GM21390 (cell line): ENCODE data around the gene DNAH17.
"Not testable (repeated sequence)": the region's sequence is repeated elsewhere in the genome, so short reads cannot be mapped to it uniquely, and the experiment has no call there.

ENCODE experiments used
- ATAC-seq: cut with Tn5 transposase; IDR thresholded peaks from one replicate; pipeline ENCODE4 v1.9.1; 2021; ENCODE audit not compliant: unreplicated experiment

DNAH17 gene

DNA sequence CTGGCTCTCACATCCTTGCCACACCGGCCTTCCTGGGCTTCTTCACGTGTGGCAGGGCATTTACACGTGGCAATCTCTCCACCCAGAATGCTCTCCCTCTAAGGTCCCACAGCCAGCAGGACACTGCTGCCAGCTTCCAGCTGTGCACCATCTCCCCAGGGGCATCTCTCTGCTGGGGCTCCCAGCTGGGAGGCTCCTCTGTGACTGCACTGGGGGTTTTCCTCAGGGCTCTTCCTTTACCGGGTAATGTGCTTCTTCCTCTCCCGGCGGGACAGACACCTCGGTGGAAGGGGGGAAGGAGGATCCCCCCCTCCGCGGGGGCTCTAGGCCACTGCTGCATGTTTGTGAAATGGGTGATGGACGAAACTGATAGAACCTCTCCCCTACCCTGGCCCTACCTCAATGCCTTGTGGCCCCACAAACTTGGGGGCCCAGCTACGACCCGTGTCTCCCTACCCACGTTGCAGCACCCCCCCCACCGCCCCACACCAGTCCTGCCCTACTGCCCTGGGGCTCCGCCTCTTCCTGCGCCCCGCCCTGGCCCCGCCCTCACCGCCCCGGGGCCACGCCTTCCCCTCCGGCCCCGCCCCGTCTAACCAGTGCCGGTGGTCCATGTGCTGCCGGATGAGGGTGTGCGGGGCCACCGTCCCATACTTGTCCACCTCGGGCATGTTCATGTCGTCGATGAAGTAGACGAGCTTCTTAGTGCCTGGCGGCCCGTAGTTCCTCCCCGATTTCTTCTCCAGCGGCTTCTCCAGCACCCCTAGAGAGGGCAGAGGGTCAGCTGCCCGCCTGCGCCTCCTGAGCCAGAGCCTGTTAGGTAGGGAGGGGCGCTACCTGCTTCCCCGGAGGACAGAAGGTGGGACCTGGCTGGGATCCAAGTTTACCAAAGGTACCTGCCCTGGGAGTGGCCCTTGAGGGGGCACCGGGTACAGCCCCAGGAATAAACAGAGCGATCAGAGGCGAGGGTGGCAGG, 92.6 kb downstream of the DNAH17 start:
- no peak for ATAC-seq

- ATAC-seq: no peak
Observed at GRCh38 chr17:78479369-78479768, 97.8 kb downstream of the DNAH17 start.

GRCh38 chr17:78478757-78479297, 98.4 kb downstream of the DNAH17 start:
- ATAC-seq: no peak

- no peak for ATAC-seq
Observed at GRCh38 chr17:78477913-78478756, 99.1 kb downstream of the DNAH17 start.

- ATAC-seq: no peak
Observed at GRCh38 chr17:78476973-78477372, 100.2 kb downstream of the DNAH17 start.

- no peak for ATAC-seq
Observed at GRCh38 chr17:78476149-78476548, 101.0 kb downstream of the DNAH17 start.

DNA sequence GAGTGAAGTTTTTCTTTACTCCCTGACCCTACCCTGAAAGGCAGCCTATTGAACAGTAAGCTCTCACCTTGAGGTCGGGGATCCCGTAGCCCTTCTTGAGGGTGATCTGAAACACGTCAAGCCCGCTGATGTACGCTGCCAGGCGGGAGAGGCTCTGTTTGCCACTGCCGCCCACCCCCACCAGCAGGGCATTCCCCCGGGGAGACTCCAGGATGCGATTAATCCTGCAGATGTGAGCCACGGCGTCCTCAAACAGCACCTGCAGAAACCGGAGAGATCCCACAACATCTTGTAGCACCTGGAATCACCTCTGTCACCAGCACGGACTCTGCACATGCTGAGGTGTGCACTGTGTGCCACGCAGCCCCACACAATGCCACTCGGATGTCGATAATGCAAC, 102.0 kb downstream of the DNAH17 start:
- no peak for ATAC-seq

DNA sequence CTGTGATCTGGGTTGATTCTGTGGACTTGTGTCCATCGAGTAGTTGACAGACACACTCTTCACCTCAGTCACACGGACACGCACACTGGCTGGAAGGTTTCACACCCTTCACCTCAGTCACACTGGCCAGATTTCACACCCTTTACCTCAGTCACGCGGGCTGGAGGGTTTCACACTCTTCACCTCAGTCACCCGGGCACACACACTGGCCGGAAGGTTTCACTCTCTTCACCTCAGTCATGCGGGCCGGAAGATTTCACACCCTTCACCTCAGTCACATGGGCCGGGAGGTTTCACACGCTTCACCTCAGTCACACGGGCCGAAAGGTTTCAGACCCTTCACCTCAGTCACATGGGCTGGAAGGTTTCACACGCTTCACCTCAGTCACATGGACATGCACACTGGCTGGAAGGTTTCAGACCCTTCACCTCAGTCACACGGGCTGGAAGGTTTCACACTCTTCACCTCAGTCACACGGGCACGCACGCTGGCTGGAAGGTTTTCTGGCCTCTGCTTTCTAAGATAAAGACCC, 102.5 kb downstream of the DNAH17 start:
- ATAC-seq: peak; percentile 69

GRCh38 chr17:78473951-78474613, 103.1 kb downstream of the DNAH17 start:
- no peak for ATAC-seq

DNA sequence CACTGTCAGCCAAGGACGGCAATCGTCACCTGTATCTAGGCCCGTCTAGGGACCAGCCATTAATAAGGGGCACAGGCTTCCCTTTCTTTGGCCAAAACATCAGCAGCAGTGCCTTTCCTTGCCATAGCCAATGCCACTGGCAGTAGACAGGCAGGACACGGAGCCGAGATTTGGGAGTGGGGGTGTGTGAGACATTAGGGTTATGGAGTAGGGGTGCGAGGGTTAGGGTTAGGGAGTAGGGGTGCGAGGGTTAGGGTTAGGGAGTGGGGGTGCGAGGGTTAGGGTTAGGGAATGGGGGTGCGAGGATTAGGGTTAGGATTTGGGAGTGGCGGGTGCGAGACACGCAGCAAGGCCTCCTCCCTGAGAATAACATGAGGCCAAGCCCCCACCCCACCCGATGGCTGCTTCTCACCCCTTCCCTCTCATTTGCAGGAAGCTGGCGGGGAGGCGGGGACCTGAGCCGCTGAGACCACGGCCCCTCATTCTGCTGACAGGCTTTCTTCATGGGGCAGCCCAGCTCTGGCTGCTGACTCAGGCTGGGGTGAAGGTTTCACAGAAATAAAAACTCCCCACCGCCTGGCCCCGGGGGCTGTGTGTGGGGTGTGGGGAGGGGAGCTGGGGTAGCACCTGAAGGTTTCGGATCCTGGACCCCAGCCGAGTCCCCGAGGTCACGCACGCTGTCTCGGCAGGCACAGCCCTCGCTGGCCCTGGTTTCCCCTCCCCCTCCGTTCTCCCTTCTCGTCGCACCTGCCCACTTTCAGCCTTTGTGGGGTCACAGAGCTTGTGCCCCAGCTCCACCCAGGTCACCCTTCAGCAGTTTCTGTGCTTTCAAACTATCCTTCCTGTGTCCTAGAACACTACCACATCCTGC, 104.9 kb downstream of the DNAH17 start:
- no peak for ATAC-seq

DNA sequence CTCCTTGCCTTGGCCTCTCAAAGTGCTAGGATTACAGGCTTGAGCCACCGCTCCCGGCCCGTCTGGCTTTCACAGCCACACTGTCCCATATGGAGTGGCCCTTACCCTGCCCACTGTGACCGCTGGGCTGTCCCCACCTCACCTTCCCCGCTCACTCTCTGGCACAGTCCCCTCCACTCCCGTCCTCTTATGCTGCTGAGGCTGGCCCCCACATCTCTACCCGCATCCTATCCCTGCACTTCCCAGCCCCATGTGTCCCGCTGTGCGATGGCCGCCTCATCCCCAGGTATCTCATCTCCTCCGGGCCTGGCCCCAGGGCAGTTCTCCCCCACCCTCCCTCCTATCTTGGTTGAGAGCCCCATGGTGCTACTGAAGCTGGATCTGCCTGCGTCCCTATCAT, 105.6 kb downstream of the DNAH17 start:
- no peak for ATAC-seq

DNA sequence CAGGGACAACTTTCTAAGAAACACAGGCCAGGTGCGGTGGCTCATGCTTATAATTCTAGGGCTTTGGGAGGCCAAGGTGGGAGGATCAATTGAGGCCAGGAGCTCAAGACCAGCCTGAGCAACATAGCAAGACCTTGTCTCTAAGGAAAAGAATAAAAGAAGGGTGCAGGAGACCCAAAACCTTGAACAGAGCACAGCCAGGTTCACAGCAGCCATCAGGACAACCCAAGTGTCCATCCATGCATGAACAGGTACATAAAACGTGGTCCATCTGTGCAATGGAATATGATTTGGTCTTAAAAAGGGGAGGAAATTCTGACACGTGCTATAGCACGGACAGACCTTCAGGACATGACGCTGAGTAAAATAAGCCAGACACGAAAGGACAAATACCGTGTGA, 107.8 kb downstream of the DNAH17 start:
- ATAC-seq: no peak

DNA sequence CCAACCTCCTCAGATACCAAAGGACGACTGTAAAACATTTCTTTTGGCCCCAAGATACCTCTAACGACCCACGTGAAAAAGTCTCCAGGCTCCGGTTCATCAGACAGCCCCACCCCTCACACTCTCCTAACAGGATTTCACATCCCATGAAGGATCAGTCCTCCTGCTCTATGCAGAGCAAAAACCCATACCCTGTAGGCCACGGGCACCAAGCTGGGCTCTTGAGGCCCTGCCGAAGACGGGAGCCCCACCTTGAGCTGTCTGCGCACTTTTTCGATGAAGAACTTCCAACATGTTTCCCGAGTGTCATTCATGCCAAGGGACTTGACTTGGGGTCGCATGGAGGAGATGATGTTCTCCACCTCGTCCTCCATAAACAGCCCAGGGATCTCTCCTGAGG, 108.8 kb downstream of the DNAH17 start:
- no peak for ATAC-seq

DNA sequence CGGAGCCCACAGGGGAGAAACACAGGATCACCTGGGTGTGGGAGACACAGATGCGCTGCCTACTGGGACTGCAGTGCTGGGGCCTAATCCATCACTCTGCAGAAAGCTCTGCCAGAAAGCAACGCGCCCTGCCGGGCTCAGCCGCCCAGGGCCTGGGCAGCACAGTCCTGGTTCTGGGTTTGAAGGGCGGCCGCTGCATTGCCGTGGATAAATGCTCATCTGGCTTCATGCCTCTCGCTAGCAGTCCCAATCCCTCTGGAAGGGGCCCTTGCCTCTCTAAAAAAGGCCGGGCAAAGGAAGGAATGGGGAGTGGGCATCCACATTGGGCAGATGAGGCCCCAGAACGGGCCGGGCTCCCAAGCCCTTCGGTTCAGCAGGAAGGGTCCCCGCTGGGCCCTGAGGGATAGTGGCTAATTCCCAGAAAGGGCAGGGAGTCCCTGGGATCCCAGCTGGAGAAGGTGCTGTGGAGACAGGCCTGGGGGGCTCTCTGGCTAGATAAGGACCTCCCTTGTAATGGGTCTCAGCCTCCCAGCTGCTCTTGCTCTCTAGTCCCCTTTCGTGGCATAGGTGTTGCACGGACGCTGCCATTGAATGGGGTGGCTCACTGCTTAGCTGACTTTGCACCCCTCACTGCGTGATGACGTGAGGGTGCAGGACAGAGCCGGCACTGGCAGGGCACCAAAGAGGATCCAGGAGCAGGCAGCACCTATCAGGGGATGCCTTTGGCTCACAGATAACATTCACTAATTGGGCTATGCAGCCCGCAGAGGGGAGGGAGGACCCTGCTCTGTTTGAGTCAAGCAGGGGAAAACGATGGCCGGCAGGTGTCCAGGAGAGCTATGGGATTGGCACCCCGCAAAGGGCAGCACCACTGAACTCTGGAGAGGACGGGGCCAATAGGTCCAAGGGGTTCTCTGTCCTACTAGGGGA, 110.1 kb downstream of the DNAH17 start:
- no peak for ATAC-seq

DNA sequence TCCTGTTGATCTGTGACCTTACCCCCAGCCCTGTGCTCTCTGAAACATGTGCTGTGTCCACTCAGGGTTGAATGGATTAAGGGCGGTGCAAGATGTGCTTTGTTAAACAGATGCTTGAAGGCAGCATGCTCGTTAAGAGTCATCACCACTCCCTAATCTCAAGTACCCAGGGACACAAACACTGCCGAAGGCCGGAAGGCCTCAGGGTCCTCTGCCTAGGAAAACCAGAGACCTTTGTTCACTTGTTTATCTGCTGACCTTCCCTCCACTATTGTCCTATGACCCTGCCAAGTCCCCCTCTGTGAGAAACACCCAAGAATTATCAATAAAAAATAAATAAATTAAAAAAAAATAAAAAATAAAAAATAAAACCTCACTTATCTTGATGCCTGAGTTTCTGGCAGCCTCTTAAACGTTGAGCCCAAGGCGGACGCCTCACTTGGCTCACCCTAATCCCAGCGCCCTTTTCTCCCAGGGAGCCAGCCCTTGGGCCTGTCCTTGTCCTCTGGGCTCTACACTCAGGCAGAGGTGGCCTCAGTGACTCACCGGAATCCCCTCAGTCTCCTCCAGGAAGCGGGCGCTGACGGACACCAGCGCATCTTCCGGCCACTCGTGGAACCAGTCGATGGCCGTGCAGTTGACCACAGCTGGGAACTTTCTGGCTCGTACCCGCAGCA, 110.9 kb downstream of the DNAH17 start:
- ATAC-seq: not testable (repeated sequence)

DNA sequence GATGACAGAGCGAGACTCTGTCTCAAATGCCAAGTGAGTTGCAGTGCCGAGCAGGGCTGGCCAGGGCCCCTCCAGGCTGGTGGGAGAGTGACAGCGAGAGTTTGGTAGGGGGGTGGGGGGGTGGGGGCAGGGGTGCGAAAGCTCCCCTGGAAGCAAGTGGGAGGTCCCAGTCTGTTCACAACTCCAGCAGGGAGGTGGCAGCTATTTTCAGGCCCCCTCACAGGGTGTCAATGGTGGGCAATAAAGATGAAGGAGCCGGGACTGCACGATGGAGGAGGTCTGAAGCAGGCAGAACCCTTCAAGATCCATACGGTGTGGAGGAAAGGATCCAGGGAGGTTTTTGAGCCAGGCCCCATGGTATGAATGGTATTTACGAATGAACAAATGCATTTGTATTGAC, 115.0 kb downstream of the DNAH17 start:
- ATAC-seq: no peak

DNA sequence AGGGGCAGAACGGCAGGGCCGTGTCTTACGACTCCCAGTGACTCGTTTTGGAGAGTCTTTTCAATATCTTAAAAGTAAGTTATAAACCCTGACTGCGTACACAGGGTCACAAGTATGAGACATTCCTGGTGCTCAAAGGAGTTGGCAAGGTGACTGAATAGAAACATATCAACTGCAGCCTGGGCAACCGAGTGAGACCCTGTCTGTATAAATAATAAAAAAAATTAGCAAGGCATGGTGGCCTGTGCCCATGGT, 115.5 kb downstream of the DNAH17 start:
- ATAC-seq: no peak

GRCh38 chr17:78460951-78461798, 116.0 kb downstream of the DNAH17 start:
- no peak for ATAC-seq
